HCT116 (cell line): ENCODE data around the gene MELTF. TPM values are rescaled to one million over a fixed set of nuclear protein-coding genes. Genes with fewer than 3 reads are reported as not detected.

Source experiments
- ATAC-seq: fragments of 200-7000 bp; cut with Tn5 transposase; 2 replicates; pipeline ENCODE4 v1.9.1; 2020; ENCODE audit warnings: mild to moderate bottlenecking, moderate library complexity
- BruUV-seq: library from RNA; stranded (reverse); fragments of 400-500 nt; replicated peaks from 2 replicates; lab custom pipeline; 2021; lab: Mats Ljungman, UMichigan
- CTCF ChIA-PET: fragments of 300-600 bp; sonication (Branson Sonifier 250); formaldehyde crosslinking; loops from one replicate; lab custom pipeline; 2021; ENCODE audit warnings: antibody characterized with exemption; lab: Charles Lee
- POLR2A ChIA-PET: fragments of 300-600, 350-600 bp; sonication (Branson Sonifier 250); formaldehyde crosslinking; loops from one replicate; lab custom pipeline; 2021; ENCODE audit warnings: antibody characterized with exemption; lab: Charles Lee
- RAD21 ChIA-PET, 2 experiments: fragments of 300-600 bp; sonication (Branson Sonifier 250); formaldehyde crosslinking; loops; one replicate each; lab custom pipeline; 2023; ENCODE audit warnings: low total read pairs in 2 of 2; ENCODE audit not compliant: uncharacterized antibody in 2 of 2, unreplicated experiment in 2 of 2, low non-redundant PET in 1 of 2; lab: Charles Lee
- DNase-seq: peaks from one replicate; pipeline ENCODE4 v3.0.0-alpha.2; 2010; ENCODE audit warnings: low read depth, low spot score
- H2AFZ ChIP-seq: fragments of 200-600 bp; shearing (Covaris generic), sonication (generic); 2 replicates; pipeline ENCODE4 v1.6.1; 2017; ENCODE audit warnings: low read depth, mixed run types, mixed read lengths, antibody characterized with exemption, low read length; ENCODE audit not compliant: poor library complexity, severe bottlenecking
- H3K27ac ChIP-seq: 2 replicates; pipeline ENCODE4 v1.5.1; 2012; ENCODE audit warnings: low read depth, low read length
- H3K27me3 ChIP-seq: fragments of 200-600 bp; sonication (generic); 2 replicates; pipeline ENCODE4 v1.6.1; 2016; ENCODE audit warnings: mixed run types, low read length, mixed read lengths; ENCODE audit not compliant: insufficient read depth
- H3K36me3 ChIP-seq, 2 experiments: fragments of 200-500 bp in 1 of 2; fragments of 200-600 bp in 1 of 2; sonication (Bioruptor generic) in 1 of 2; sonication (generic) in 1 of 2; 2 replicates each; pipeline versions ENCODE4 v1.5.1 to v1.6.1; 2014 to 2016; ENCODE audit warnings: low read length in 2 of 2, inconsistent platforms in 1 of 2, mixed read lengths in 1 of 2, mixed run types in 1 of 2; ENCODE audit not compliant: insufficient read depth in 2 of 2, control insufficient read depth in 1 of 2
- H3K4me1 ChIP-seq, 2 experiments: fragments of 200-600 bp in 1 of 2; sonication (generic) in 1 of 2; 2 replicates each; pipeline versions ENCODE4 v1.5.1 to v1.6.1; 2012 to 2017; ENCODE audit warnings: low read length in 2 of 2, inconsistent platforms in 1 of 2, mild to moderate bottlenecking in 1 of 2, mixed read lengths in 1 of 2, mixed run types in 1 of 2, moderate library complexity in 1 of 2; ENCODE audit not compliant: insufficient read depth in 2 of 2, control insufficient read depth in 1 of 2
- H3K4me2 ChIP-seq: fragments of 200-600 bp; sonication (generic); 2 replicates; pipeline ENCODE4 v1.6.1; 2017; ENCODE audit warnings: mixed run types, low read length, mixed read lengths
- H3K4me3 ChIP-seq, 2 experiments: fragments of 200-600 bp in 1 of 2; sonication (generic) in 1 of 2; replicated peaks in 1 of 2; 2 replicates each; pipeline ENCODE4 v1.5.1; 2011 to 2016; ENCODE audit warnings: low read length in 2 of 2, control low read depth in 1 of 2, low read depth in 1 of 2, mild to moderate bottlenecking in 1 of 2, mixed read lengths in 1 of 2, mixed run types in 1 of 2
- H3K79me2 ChIP-seq: fragments of 200-600 bp; sonication (generic); 2 replicates; pipeline ENCODE4 v1.6.1; 2017; ENCODE audit warnings: mild to moderate bottlenecking, mixed run types, low read length, moderate library complexity, mixed read lengths; ENCODE audit not compliant: insufficient read depth
- H3K9ac ChIP-seq: fragments of 200-600 bp; sonication (generic); 2 replicates; pipeline ENCODE4 v1.6.1; 2016; ENCODE audit warnings: low read length, mixed read lengths
- H3K9me2 ChIP-seq: fragments of 200-600 bp; sonication (generic), shearing (Covaris generic); 2 replicates; pipeline ENCODE4 v1.6.1; 2017; ENCODE audit warnings: mixed run types, mild to moderate bottlenecking, moderate library complexity; ENCODE audit not compliant: insufficient read depth
- H3K9me3 ChIP-seq, 2 experiments: fragments of 200-500 bp in 1 of 2; fragments of 200-600 bp in 1 of 2; sonication (Bioruptor generic) in 1 of 2; sonication (generic) in 1 of 2; 2 replicates each; pipeline ENCODE4 v1.6.1; 2014 to 2017; ENCODE audit warnings: low read length in 2 of 2, mixed read lengths in 2 of 2, inconsistent platforms in 1 of 2, low read depth in 1 of 2, mild to moderate bottlenecking in 1 of 2, mixed run types in 1 of 2, moderate library complexity in 1 of 2; ENCODE audit not compliant: control insufficient read depth in 1 of 2, insufficient read depth in 1 of 2
- H4K20me1 ChIP-seq: fragments of 200-600 bp; sonication (generic), shearing (Covaris generic); 2 replicates; pipeline ENCODE4 v1.6.1; 2017; ENCODE audit warnings: mixed run types, mild to moderate bottlenecking, moderate library complexity; ENCODE audit not compliant: insufficient read depth
- CBX3 ChIP-seq: IDR thresholded peaks from 2 replicates; pipeline ENCODE4 v1.6.1; 2012; ENCODE audit warnings: low read depth
- EGR1 ChIP-seq: IDR thresholded peaks from 2 replicates; pipeline ENCODE4 v1.6.1; 2012; ENCODE audit warnings: low read depth
- ELF1 ChIP-seq: IDR thresholded peaks from 2 replicates; pipeline ENCODE4 v1.6.1; 2012; ENCODE audit warnings: low read depth, borderline replicate concordance
- EZH2 ChIP-seq: fragments of 200-600 bp; sonication (generic); IDR thresholded peaks from 2 replicates; pipeline ENCODE4 v1.6.1; 2017; ENCODE audit warnings: antibody characterized with exemption, mixed run types
- EZH2phosphoT487 ChIP-seq: fragments of 200-600 bp; IDR thresholded peaks from 2 replicates; pipeline ENCODE4 v1.6.1; 2018; ENCODE audit warnings: antibody characterized with exemption, borderline replicate concordance
- JUND ChIP-seq: IDR thresholded peaks from 2 replicates; pipeline ENCODE4 v1.6.1; 2012
- POLR2A ChIP-seq: IDR thresholded peaks from 2 replicates; pipeline ENCODE4 v1.7.0; 2011; ENCODE audit warnings: borderline replicate concordance; ENCODE audit not compliant: insufficient read depth, insufficient read length; ENCODE audit errors: extremely low read depth
- SP1 ChIP-seq: IDR thresholded peaks from 2 replicates; pipeline ENCODE4 v1.6.1; 2012; ENCODE audit warnings: low read depth
- SRF ChIP-seq: IDR thresholded peaks from 2 replicates; pipeline ENCODE4 v1.6.1; 2012; ENCODE audit warnings: low read depth
- YY1 ChIP-seq: IDR thresholded peaks from 2 replicates; pipeline ENCODE4 v1.6.1; 2011; ENCODE audit warnings: low read length, low read depth, moderate library complexity, mild to moderate bottlenecking; ENCODE audit not compliant: insufficient replicate concordance; ENCODE audit errors: extremely low read depth
- ZNF274 ChIP-seq: fragments of 200-500 bp; sonication (Bioruptor generic); IDR thresholded peaks from 2 replicates; pipeline ENCODE4 v1.6.1; 2014; ENCODE audit warnings: mild to moderate bottlenecking, low read depth, low read length, inconsistent platforms
- intact Hi-C: fragments of 100-400 bp; cut with micrococcal nuclease; formaldehyde crosslinking; loops from 2 replicates; pipeline ENCODE4 v1.10.0; 2022
- total RNA-seq: library from RNA; stranded (reverse); gene quantifications from one replicate; pipeline ENCODE4 v1.2.1, GENCODE V29; 2021; ENCODE audit not compliant: unreplicated experiment
- TF ChIP-seq, protein P1 (sequence below): IDR thresholded peaks from 2 replicates; pipeline ENCODE4 v1.6.1; 2012
- TF ChIP-seq, protein P2 (sequence below): IDR thresholded peaks from 2 replicates; pipeline ENCODE4 v1.6.1; 2012; ENCODE audit warnings: low read depth
- TF ChIP-seq, protein P3 (sequence below), 3 experiments: fragments of 200-600 bp in 1 of 3; sonication (generic) in 1 of 3; IDR thresholded peaks in 2 of 3; conservative IDR thresholded peaks in 1 of 3; 2 replicates each; pipeline ENCODE4 v1.5.1; 2012 to 2017; ENCODE audit warnings: low read depth in 2 of 3, low read length in 2 of 3, antibody characterized with exemption in 1 of 3, borderline replicate concordance in 1 of 3, control low read depth in 1 of 3, mild to moderate bottlenecking in 1 of 3, mixed read lengths in 1 of 3, mixed run types in 1 of 3, moderate library complexity in 1 of 3; ENCODE audit not compliant: insufficient read depth in 1 of 3

Gene MELTF
- total RNA-seq, 1 experiment from 2014 or later = 47.6 TPM

DNA sequence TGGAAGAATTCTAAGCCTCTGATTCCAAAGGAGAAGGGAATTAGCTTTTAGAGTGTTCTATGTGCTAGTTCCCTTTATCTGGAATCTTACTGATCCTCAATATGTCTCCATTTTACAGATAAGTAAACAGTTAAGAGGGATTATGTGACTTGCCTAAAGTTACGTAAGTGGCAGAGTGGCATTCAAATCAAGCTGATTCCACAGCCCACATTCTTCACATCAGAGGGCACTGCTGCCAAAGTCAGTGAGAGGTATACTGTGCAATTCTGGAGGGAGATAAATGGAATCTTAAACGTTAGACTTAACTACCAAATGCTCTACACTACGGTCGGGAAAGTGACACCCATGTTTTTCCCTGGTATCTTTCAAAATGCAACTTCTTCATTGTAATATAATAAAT, 11.0 kb upstream of the MELTF start:
- BruUV-seq = no TSS peak
- ATAC-seq (no peak), DNase-seq (no peak)
- Histone ChIP-seq H3K27me3 (no peaks in the 10 kb centered on the region), H3K9me3 (no peaks in the 10 kb centered on the region), H3K27ac (no peak overlapping the region), H3K79me2 (no peaks in the 10 kb centered on the region), H3K4me1 (no peaks in the 10 kb centered on the region), H4K20me1 (no peaks in the 10 kb centered on the region), H2AFZ (no peak overlapping the region), H3K9ac (no peak overlapping the region), H3K36me3 (peaks cover 4 to 10% of the 10 kb centered on the region in 2 experiments; a peak in 2 of 4 replicates), H3K4me2 (no peak overlapping the region), H3K4me3 (no peak overlapping the region), H3K9me2 (no peaks in the 10 kb centered on the region)
- CTCF ChIA-PET = interaction anchor here (3.2 kb wide), 1 partner anchor 11 kb away, joined by 9 read pairs; the partner anchor contains the start of gene MELTF
- RAD21 ChIA-PET = no interaction called here
- intact Hi-C loops = no loop called here
- POLR2A ChIA-PET = interaction anchor here (0.8 kb wide), 1 partner anchor 9 kb away, joined by 3 read pairs; no protein-coding TSS in a partner anchor
- TF ChIP-seq CBX3 (no peak), ELF1 (no peak), YY1 (no peak), SP1 (no peak), ZNF274 (no peak), POLR2A (no peak), EZH2phosphoT487 (no peak), EZH2 (no peak), JUND (no peak), EGR1 (no peak), SRF (no peak)
- TF ChIP-seq, protein P1, sequence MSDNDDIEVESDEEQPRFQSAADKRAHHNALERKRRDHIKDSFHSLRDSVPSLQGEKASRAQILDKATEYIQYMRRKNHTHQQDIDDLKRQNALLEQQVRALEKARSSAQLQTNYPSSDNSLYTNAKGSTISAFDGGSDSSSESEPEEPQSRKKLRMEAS = no peak
- TF ChIP-seq, protein P2, sequence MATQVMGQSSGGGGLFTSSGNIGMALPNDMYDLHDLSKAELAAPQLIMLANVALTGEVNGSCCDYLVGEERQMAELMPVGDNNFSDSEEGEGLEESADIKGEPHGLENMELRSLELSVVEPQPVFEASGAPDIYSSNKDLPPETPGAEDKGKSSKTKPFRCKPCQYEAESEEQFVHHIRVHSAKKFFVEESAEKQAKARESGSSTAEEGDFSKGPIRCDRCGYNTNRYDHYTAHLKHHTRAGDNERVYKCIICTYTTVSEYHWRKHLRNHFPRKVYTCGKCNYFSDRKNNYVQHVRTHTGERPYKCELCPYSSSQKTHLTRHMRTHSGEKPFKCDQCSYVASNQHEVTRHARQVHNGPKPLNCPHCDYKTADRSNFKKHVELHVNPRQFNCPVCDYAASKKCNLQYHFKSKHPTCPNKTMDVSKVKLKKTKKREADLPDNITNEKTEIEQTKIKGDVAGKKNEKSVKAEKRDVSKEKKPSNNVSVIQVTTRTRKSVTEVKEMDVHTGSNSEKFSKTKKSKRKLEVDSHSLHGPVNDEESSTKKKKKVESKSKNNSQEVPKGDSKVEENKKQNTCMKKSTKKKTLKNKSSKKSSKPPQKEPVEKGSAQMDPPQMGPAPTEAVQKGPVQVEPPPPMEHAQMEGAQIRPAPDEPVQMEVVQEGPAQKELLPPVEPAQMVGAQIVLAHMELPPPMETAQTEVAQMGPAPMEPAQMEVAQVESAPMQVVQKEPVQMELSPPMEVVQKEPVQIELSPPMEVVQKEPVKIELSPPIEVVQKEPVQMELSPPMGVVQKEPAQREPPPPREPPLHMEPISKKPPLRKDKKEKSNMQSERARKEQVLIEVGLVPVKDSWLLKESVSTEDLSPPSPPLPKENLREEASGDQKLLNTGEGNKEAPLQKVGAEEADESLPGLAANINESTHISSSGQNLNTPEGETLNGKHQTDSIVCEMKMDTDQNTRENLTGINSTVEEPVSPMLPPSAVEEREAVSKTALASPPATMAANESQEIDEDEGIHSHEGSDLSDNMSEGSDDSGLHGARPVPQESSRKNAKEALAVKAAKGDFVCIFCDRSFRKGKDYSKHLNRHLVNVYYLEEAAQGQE = no peak
- TF ChIP-seq, protein P3, sequence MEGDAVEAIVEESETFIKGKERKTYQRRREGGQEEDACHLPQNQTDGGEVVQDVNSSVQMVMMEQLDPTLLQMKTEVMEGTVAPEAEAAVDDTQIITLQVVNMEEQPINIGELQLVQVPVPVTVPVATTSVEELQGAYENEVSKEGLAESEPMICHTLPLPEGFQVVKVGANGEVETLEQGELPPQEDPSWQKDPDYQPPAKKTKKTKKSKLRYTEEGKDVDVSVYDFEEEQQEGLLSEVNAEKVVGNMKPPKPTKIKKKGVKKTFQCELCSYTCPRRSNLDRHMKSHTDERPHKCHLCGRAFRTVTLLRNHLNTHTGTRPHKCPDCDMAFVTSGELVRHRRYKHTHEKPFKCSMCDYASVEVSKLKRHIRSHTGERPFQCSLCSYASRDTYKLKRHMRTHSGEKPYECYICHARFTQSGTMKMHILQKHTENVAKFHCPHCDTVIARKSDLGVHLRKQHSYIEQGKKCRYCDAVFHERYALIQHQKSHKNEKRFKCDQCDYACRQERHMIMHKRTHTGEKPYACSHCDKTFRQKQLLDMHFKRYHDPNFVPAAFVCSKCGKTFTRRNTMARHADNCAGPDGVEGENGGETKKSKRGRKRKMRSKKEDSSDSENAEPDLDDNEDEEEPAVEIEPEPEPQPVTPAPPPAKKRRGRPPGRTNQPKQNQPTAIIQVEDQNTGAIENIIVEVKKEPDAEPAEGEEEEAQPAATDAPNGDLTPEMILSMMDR (IDR thresholded peaks at IDR 0.05 in 2 of 3, conservative IDR thresholded peaks at IDR 0.05 in 1 of 3; ENCODE audit: borderline replicate concordance in 1 of 3, insufficient read depth in 1 of 3, low read depth in 2 of 3, low read length in 2 of 3) = no peak
